SK-N-SH (cell line): Measurements from ENCODE around the gene LAGE3. TPM values are rescaled to one million over a fixed set of nuclear protein-coding genes. Genes with fewer than 3 reads are reported as not detected.

Experiments used
- CTCF ChIA-PET: fragments of 300-600, 350-600 bp; formaldehyde crosslinking; extraction: SDS; loops from one replicate; lab custom pipeline; 2021; lab: Yijun Ruan, JAX
- POLR2A ChIA-PET: fragments of 350-600 bp; sonication (Branson Sonifier 250); formaldehyde crosslinking; extraction: SDS; loops from one replicate; lab custom pipeline; 2020; ENCODE audit warnings: antibody characterized with exemption, inconsistent platforms; lab: Yijun Ruan, JAX
- DNase-seq: peaks from one replicate; pipeline ENCODE4 v3.0.0; 2012
- H2AFZ ChIP-seq: fragments of 200-600 bp; sonication (generic); 2 replicates; pipeline ENCODE4 v1.8.1; 2016; ENCODE audit warnings: antibody characterized with exemption, mild to moderate bottlenecking, low read depth
- H3F3A ChIP-seq: fragments of 200-600 bp; sonication (generic); replicated peaks from 2 replicates; pipeline ENCODE3; 2016; ENCODE audit warnings: antibody characterized with exemption, mild to moderate bottlenecking; ENCODE audit not compliant: insufficient read depth
- H3K27ac ChIP-seq, 2 experiments: fragments of 200-500 bp in 1 of 2; fragments of 200-600 bp in 1 of 2; sonication (Bioruptor generic) in 1 of 2; sonication (generic), shearing (Covaris generic) in 1 of 2; 2 replicates each; pipeline versions ENCODE4 v1.5.1 to v1.6.1; 2014 to 2016; ENCODE audit warnings: low read depth in 2 of 2, inconsistent platforms in 1 of 2, low read length in 1 of 2, mild to moderate bottlenecking in 1 of 2, mixed read lengths in 1 of 2
- H3K27me3 ChIP-seq: fragments of 200-600 bp; sonication (generic), shearing (Covaris generic); 2 replicates; pipeline ENCODE4 v1.6.1; 2016; ENCODE audit warnings: mixed run types; ENCODE audit not compliant: insufficient read depth
- H3K36me3 ChIP-seq, 2 experiments: fragments of 200-500 bp in 1 of 2; fragments of 200-600 bp in 1 of 2; sonication (Bioruptor generic) in 1 of 2; sonication (generic) in 1 of 2; replicated peaks in 1 of 2; 2 replicates each; pipeline versions ENCODE3 to v1.5.1; 2014 to 2016; ENCODE audit warnings: low read length in 1 of 2, mild to moderate bottlenecking in 1 of 2; ENCODE audit not compliant: insufficient read depth in 2 of 2, control insufficient read depth in 1 of 2
- H3K4me1 ChIP-seq, 2 experiments: fragments of 200-500 bp in 1 of 2; fragments of 200-600 bp in 1 of 2; sonication (Bioruptor generic) in 1 of 2; sonication (generic), shearing (Covaris generic) in 1 of 2; 2 replicates each; pipeline versions ENCODE4 v1.5.1 to v1.6.1; 2014 to 2016; ENCODE audit warnings: low read depth in 1 of 2, low read length in 1 of 2, mixed run types in 1 of 2; ENCODE audit not compliant: insufficient read depth in 2 of 2, control insufficient read depth in 1 of 2
- H3K4me2 ChIP-seq: fragments of 200-600 bp; sonication (generic), shearing (Covaris generic); 2 replicates; pipeline ENCODE4 v1.6.1; 2017; ENCODE audit warnings: mixed run types
- H3K4me3 ChIP-seq, 2 experiments: fragments of 200-500 bp in 1 of 2; fragments of 200-600 bp in 1 of 2; sonication (Bioruptor generic) in 1 of 2; sonication (generic), shearing (Covaris generic) in 1 of 2; 2 replicates each; pipeline versions ENCODE4 v1.5.1 to v1.8.1; 2014 to 2016; ENCODE audit warnings: low read depth in 2 of 2, inconsistent platforms in 1 of 2, low read length in 1 of 2, mild to moderate bottlenecking in 1 of 2, mixed read lengths in 1 of 2, moderate library complexity in 1 of 2
- H3K79me2 ChIP-seq: fragments of 200-600 bp; sonication (generic); 2 replicates; pipeline ENCODE4 v1.8.1; 2017; ENCODE audit warnings: mild to moderate bottlenecking; ENCODE audit not compliant: insufficient read depth
- H3K9ac ChIP-seq: fragments of 200-600 bp; sonication (generic); 2 replicates; pipeline ENCODE4 v1.6.1; 2017; ENCODE audit warnings: mixed run types
- H3K9me2 ChIP-seq: fragments of 200-600 bp; sonication (generic); 2 replicates; pipeline ENCODE4 v1.6.1; 2017; ENCODE audit warnings: mixed run types
- H3K9me3 ChIP-seq: fragments of 200-600 bp; sonication (generic); 2 replicates; pipeline ENCODE4 v1.6.1; 2017; ENCODE audit warnings: mixed run types, mild to moderate bottlenecking, moderate library complexity
- H4K20me1 ChIP-seq: fragments of 200-600 bp; sonication (generic); 2 replicates; pipeline ENCODE4 v1.6.1; 2017; ENCODE audit warnings: mild to moderate bottlenecking, mixed run types; ENCODE audit not compliant: insufficient read depth
- EP300 ChIP-seq, 2 experiments: IDR thresholded peaks; 2 replicates each; pipeline versions ENCODE4 v1.4.0 to v1.6.1; 2012; ENCODE audit warnings: borderline replicate concordance in 1 of 2, low read depth in 1 of 2, low read length in 1 of 2
- FOXJ3 ChIP-seq: sonication (generic); formaldehyde crosslinking; IDR thresholded peaks from 2 replicates; pipeline ENCODE4 v1.5.1; 2020; ENCODE audit warnings: mild to moderate bottlenecking, missing genetic modification reagents
- GABPA ChIP-seq: IDR thresholded peaks from 2 replicates; pipeline ENCODE4 v1.4.0; 2012; ENCODE audit warnings: low read depth, mild to moderate bottlenecking
- JUND ChIP-seq: IDR thresholded peaks from 2 replicates; pipeline ENCODE4 v1.4.0; 2012
- MAX ChIP-seq: IDR thresholded peaks from 2 replicates; pipeline ENCODE4 v1.4.0; 2012; ENCODE audit warnings: low read depth
- MEF2A ChIP-seq: IDR thresholded peaks from 2 replicates; pipeline ENCODE4 v1.4.0; 2012; ENCODE audit warnings: low read depth, borderline replicate concordance
- MXI1 ChIP-seq: IDR thresholded peaks from 2 replicates; pipeline ENCODE4 v1.6.1; 2012; ENCODE audit warnings: mild to moderate bottlenecking, low read depth, low read length, improper control_type of control experiment
- RXRA ChIP-seq: IDR thresholded peaks from 2 replicates; pipeline ENCODE4 v1.4.0; 2012; ENCODE audit warnings: low read depth, mild to moderate bottlenecking, borderline replicate concordance
- SIN3A ChIP-seq: IDR thresholded peaks from 2 replicates; pipeline ENCODE4 v1.6.1; 2012; ENCODE audit warnings: low read depth, mild to moderate bottlenecking, low read length, moderate library complexity, borderline replicate concordance
- SMC3 ChIP-seq: IDR thresholded peaks from 2 replicates; pipeline ENCODE4 v1.6.1; 2012; ENCODE audit warnings: low read depth, low read length, improper control_type of control experiment
- TCF12 ChIP-seq: IDR thresholded peaks from 2 replicates; pipeline ENCODE4 v1.4.0; 2012
- USF2 ChIP-seq: fragments of 150-350 bp; IDR thresholded peaks from 2 replicates; pipeline ENCODE4 v1.6.1; 2017; ENCODE audit warnings: antibody characterized with exemption, low read length, low read depth, borderline replicate concordance
- ZBTB33 ChIP-seq: IDR thresholded peaks from 2 replicates; pipeline ENCODE4 v1.4.0; 2012; ENCODE audit warnings: low read depth, borderline replicate concordance
- WGBS: methylation state at CpG from one replicate; pipeline ENCODE4 v1.1.6; 2017; ENCODE audit warnings: low lambda C conversion rate; 5-methylcytosine and 5-hydroxymethylcytosine counted together
- polyA plus RNA-seq, 3 experiments: library from polyadenylated mRNA; depleted of rRNA; stranded (reverse); fragments of >200 nt; gene quantifications; 2 replicates each; pipeline ENCODE4 v1.2.3, GENCODE V29; 2012
- TF ChIP-seq, protein P1 (sequence below): fragments of 200-600 bp; sonication (generic); IDR thresholded peaks from 2 replicates; pipeline ENCODE4 v1.6.1; 2017; ENCODE audit warnings: antibody characterized with exemption, mild to moderate bottlenecking, moderate library complexity

Gene LAGE3
- polyA plus RNA-seq, 1 of the 3 experiments (the other 2 are of a cell fraction) = 37.2 TPM

GRCh38 chrX:154436374-154436982 is 42.6 kb downstream of the LAGE3 start:
- H3K27me3 ChIP-seq = no peaks in the 10 kb centered on the region; the same call in 1 of the 2 replicates
- CTCF ChIA-PET = interaction anchor here (2.1 kb wide), 1 partner anchor 37 kb away, joined by 6 read pairs; the partner anchor contains the start of gene RPL10
- H3K27ac ChIP-seq = peak overlapping the region in 1 of 2 experiments; percentile 79; a peak in 1 of 4 replicates

More at GRCh38 chrX:154436374-154436982, 42.6 kb downstream of the LAGE3 start:
- peak overlapping the region in 1 of 2 experiments; percentile 64; a peak in 3 of 4 replicates for H3K4me3 ChIP-seq
- H4K20me1 ChIP-seq = peaks cover 27% of the 10 kb centered on the region; the same call in 1 of the 2 replicates
- H3K36me3 ChIP-seq = peaks cover 0 to 20% of the 10 kb centered on the region in 2 experiments
- H3F3A ChIP-seq = no peaks in the 10 kb centered on the region
- POLR2A ChIA-PET = interaction anchor here (1.0 kb wide), 1 partner anchor 24 kb away, joined by 3 read pairs; no protein-coding TSS in a partner anchor
- peaks cover 0 to 16% of the 10 kb centered on the region in 2 experiments; a peak in 1 of 4 replicates for H3K4me1 ChIP-seq
- H3K9me3 ChIP-seq = no peaks in the 10 kb centered on the region
- TF ChIP-seq ZBTB33 = no peak
- TF ChIP-seq JUND = no peak
- TF ChIP-seq SMC3 = no peak
- no peak for TF ChIP-seq EP300 (IDR thresholded peaks at IDR 0.05; ENCODE audit: borderline replicate concordance in 1 of 2, low read depth in 1 of 2, low read length in 1 of 2)
- TF ChIP-seq RXRA = no peak
- TF ChIP-seq SIN3A = no peak
- TF ChIP-seq FOXJ3 (CRISPR knock-in tag) = no peak
- no peak for TF ChIP-seq MXI1
- no peak for TF ChIP-seq USF2
- TF ChIP-seq TCF12 = no peak
- TF ChIP-seq, protein P1, sequence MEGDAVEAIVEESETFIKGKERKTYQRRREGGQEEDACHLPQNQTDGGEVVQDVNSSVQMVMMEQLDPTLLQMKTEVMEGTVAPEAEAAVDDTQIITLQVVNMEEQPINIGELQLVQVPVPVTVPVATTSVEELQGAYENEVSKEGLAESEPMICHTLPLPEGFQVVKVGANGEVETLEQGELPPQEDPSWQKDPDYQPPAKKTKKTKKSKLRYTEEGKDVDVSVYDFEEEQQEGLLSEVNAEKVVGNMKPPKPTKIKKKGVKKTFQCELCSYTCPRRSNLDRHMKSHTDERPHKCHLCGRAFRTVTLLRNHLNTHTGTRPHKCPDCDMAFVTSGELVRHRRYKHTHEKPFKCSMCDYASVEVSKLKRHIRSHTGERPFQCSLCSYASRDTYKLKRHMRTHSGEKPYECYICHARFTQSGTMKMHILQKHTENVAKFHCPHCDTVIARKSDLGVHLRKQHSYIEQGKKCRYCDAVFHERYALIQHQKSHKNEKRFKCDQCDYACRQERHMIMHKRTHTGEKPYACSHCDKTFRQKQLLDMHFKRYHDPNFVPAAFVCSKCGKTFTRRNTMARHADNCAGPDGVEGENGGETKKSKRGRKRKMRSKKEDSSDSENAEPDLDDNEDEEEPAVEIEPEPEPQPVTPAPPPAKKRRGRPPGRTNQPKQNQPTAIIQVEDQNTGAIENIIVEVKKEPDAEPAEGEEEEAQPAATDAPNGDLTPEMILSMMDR = no peak
- no peak for TF ChIP-seq MEF2A
- no peak for TF ChIP-seq MAX
- no peak for TF ChIP-seq GABPA
- no peaks in the 10 kb centered on the region for H3K9me2 ChIP-seq
- DNase-seq = peak; percentile 91
- no peak overlapping the region; the same call in 1 of the 2 replicates for H3K4me2 ChIP-seq
- peak overlapping the region; percentile 65 for H3K9ac ChIP-seq
- 32% methylated on average over 21 of the region's 78 CpGs for WGBS
- H3K79me2 ChIP-seq = peaks cover 36% of the 10 kb centered on the region
- H2AFZ ChIP-seq = no peak overlapping the region
